Right renal cortex interstitium (tissue), 3 donors: ENCODE data around the gene FKBP3. TPM values are rescaled to one million over a fixed set of nuclear protein-coding genes. Genes with fewer than 3 reads are reported as not detected.
"Not testable (repeated sequence)": the region's sequence is repeated elsewhere in the genome, so short reads cannot be mapped to it uniquely, and the experiment has no call there.

Experiments
- DNase-seq, 3 donors: peaks; one replicate each; pipeline ENCODE4 v3.0.0-alpha.2; 2013; ENCODE audit warnings: low read depth in 3 of 3, low spot score in 2 of 3
- polyA plus RNA-seq, 3 donors: library from polyadenylated mRNA; unstranded; fragments of 120-200 nt; gene quantifications; one replicate each; pipeline ENCODE4 v1.2.1, GENCODE V29; 2013; ENCODE audit not compliant: insufficient read length in 3 of 3

The FKBP3 gene
- polyA plus RNA-seq, 3 donors = 130 to 143 (median 134) TPM

DNA sequence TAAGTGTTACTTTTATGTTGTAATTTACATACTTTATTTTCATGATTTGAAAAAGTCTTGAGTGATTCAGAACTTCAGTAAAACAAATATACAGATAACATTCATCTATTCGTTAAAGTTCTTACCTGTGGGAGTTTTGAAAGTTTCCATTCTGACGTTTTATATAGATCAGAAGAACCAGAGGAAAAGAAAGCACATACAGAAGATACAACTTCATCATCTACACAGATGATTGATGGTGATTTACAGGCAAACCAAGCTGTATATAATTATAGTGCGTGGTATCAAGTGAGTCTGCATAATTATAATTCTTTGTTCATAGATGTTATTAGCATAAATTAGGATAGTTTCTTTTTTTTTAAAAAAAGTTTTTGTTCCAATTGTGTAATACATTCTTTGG lies 20.0 kb downstream of the FKBP3 start:
- DNase-seq = no peak

GRCh38 chr14:45112896-45113781 lies 21.1 kb downstream of the FKBP3 start:
- no peak for DNase-seq

GRCh38 chr14:45104561-45104960 lies 29.7 kb downstream of the FKBP3 start:
- DNase-seq = no peak

GRCh38 chr14:45103806-45104205 lies 30.5 kb downstream of the FKBP3 start:
- no peak for DNase-seq

GRCh38 chr14:45096218-45096617 lies 38.1 kb downstream of the FKBP3 start:
- DNase-seq = no peak

DNA sequence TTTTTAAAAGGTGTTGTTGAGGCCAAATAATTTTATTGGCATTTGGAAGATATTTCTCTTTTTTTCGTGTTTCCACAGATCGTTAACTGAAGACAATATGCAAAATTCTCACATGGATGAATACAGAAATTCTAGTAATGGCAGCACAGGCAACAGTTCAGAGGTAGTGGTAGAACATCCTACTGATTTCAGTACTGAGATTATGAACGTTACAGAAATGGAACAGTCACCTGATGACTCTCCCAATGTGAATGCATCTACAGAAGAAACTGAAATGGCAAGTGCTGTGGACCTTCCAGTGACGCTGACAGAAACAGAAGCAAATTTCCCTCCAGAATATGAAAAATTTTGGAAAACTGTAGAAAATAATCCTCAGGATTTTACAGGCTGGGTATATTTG lies 39.1 kb downstream of the FKBP3 start:
- no peak for DNase-seq

GRCh38 chr14:45094275-45094674 lies 40.0 kb downstream of the FKBP3 start:
- no peak for DNase-seq

DNA sequence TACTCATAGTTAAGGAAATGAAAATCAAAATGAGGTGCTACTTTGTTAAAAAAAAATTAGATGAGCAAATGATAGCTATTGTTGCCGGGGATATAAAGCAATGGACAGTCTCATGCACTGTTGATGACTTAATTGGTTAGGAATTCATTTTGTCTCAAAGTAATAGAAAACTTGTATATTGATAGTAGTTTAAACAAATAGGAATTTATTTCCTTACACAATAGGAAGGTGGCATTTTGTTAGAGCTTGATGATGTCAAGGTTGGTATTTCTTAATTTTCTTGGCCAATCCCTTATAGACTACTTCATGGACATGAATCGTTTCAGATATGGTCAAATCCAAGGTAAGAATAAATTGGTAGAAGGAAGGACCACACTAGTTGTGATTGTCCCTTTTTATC lies 42.6 kb downstream of the FKBP3 start:
- no peak for DNase-seq

DNA sequence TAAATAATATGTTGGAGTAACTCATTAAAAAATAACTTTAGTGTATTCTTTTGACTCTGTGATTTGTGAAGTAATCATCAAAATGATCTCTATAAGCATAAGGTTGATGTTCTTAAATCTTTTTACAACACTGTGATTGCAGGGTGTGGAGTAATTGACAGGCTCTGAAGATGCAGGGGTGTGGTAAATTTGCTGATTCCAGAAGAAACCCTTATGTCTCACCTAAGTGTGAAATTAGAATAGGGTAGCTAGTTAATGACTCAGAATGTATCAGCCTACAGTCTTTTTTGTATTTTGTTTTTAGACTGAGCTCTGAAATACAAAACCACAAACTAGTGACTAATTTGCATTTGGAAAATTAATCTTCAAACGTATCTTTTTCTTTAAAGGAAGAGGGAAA lies 44.5 kb downstream of the FKBP3 start:
- no peak for DNase-seq

DNA sequence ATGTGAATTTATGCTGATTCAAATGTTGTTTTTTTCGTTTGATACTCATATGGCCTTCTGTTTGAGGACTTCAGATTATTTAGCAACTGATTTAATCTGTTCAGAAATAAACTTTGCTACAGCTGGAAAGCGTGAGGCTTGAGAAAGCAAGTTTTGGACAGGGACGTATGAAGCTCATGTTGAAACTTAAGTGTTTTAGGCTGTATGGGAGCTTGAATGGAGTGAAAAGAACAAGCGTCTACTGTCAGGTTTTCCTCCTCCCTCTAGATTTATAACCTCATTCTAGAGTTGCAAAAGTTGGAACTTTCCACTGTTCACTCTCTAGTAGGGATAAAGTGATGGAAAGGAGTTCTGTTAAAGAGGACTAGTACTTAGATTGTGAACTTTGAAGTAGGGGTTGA lies 49.3 kb downstream of the FKBP3 start:
- DNase-seq = peak in 2 of 3 donors; percentile 5 to 16

DNA sequence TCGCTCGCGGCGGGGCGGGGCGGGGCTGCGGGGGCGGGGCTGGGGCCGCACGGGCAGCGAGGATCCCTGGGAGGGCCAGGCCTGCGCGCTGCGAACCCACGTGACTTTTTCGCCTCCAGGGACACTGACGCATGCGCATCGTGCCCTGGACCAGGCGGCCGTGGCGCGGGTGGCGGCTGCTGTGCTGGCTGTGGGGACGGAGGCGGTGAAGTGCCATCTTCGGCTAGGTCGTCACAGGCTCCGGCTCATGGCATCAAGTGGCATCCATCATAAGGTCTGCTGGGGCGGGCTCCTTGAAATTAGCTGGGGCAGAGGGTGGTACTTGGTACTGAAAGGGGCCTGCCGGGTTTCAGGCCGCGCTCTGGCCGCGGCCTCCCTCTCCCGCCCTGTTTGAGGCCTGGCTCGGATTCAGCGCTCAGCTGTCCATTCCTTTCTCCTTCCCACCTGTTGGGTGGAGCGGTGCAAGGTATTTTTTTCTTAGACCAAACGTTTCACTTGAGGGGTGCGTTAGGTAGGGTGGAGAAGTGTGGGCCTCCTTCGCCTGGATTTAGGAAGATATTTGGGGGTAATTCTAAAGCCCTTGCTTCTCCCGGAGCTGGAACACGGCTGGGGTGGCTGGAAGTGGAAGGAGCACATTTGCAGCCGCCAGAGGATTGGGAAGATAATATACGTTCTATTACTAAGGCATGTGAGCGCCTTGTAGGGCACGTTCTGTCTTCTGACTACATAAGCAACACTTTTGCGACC lies 50.1 kb downstream of the FKBP3 start, which contains the start of gene PRPF39:
Gene PRPF39 (plus strand): TSS at position 141 of the 747 bp plus-strand sequence. CDS start 11,124 bp downstream, outside the sequence.
- DNase-seq = peak; percentile 80 to 87 (median 87)

DNA sequence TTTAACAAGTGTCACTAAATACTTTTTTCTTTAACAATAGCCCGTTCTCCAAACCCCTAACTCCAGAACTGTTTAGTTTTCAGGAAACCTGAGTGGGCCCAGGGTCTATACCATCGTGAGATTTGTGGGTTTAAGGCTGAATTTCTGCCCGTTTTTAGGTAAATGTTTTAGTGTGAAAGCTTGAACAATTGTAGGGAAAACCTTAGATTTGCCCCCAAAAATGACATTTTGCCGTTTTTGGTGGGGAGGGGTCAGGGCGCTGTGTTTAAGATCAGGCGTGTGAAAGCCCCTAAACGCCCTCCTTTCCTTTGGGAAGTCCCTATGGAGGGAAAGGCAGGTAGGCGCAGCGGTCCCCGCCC lies 50.7 kb downstream of the FKBP3 start:
- DNase-seq = peak in 1 of 3 donors; percentile 12

DNA sequence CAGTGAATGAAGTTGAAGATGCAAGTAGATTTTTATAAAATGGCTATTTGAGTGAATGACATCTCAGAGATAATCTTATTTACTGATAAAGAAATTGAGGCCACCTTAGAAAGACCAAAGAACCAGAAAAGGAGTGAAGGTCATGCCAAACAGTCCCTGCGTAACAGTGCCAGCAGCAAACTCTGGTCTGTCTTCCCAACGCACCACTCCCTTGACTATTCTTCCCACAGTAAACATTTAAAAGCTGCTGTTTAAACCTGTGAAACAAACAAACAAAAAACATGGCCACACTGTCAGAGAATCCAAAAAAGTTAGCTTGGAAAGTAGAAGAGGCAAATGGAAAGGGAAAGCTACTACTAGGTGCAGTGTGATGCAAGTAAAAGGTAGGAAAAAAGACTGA lies 51.9 kb downstream of the FKBP3 start:
- DNase-seq = no peak

DNA sequence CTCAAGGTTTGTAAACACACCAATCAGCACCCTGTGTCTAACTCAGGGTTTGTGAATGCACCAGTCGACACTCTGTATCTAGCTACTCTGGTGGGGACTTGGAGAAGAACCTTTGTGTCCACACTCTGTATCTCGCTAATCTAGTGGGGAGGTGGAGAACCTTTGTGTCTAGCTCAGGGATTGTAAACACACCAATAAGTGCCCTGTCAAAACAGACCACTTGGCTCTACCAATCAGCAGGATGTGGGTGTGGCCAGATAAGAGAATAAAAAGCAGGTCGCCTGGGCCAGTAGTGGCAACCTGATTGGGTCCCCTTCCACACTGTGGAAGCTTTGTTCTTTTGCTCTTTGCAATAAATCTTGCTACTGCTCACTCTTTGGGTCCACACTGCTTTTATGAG lies 53.2 kb downstream of the FKBP3 start:
- not testable (repeated sequence) for DNase-seq

DNA sequence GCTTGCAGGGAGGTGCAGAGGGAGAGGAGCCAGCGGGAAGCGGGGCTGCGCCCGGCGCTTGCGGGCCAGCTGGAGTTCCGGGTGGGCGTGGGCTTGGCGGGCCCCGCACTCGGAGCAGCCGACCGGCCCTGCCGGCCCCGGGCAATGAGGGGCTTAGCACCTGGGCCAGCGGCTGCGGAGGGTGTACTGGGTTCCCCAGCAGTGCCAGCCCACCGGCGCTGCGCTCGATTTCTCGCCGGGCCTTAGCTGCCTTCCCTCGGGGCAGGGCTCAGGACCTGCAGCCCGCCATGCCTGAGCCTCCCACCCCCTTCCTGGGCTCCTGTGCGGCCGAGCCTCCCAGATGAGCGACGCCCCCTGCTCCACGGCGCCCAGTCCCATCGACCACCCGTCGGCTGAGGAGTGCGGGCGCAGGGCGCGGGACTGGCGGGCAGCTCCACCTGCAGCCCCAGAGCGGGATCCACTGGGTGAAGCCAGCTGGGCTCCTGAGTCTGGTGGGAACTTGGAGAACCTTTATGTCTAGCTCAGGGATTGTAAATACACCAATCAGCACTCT lies 53.8 kb downstream of the FKBP3 start:
- DNase-seq = not testable (repeated sequence)

DNA sequence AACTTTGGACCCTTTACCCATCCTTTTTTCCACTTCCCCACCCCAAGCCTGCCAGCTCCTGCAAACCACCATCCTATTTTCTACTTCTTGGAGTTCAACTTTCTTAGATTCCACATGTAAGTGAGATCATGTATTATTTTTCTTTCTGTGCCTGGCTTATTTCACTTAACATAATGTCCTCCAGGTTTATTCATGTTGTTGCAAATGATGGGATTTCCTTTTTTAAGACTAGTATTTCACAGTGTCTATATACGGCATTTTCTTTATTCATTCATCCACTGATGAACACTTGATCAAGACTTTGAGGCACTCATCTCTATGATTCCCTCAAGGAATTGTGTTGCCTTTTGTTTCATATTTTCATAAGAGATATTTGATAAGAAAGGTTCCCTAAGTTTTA lies 56.0 kb downstream of the FKBP3 start:
- no peak for DNase-seq

DNA sequence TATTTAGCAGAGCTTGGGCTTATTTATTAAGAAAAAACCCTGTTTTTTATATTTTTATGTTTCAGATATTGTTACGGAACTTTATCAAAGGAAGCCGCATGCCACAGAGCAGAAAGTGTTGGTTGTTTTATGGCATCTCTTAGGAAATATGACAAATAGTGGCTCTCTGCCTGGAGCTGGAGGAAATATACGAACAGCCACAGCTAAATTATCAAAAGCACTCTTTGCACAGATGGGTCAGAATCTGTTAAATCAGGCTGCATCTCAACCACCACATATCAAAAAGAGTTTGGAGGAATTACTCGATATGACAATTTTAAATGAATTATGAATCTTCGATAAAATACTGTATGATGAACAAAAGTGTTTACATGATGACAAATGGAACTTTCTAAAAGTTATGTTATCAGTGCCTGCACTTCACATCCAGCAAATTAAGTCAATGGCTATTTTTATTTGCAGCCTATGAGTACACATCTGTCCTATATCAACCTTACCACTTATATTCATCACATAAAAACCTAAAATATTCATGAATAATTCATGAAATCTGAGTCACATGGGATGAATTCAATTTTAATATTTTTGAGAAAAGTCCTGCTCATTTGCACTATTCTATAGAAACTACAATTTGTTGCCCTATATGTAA lies 60.9 kb downstream of the FKBP3 start:
- no peak for DNase-seq

DNA sequence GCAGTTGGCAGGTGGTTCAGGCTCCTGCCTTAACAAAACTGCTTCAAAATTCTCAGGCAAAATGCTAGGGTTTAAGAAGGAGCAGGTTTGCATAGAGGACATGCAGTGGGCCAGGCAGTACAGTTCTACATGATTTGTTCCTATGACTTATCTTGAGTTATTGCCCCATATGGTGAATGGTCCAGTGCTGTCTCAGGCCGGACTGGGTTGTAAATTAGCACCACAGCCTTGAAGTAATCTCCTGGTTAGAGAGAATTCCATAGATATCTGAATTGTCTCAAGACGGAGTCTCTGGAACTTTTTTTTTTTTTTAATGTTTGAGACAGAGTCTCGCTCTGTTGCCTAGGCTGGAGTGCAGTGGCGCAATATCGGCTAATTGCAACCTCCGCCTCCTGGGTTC lies 62.2 kb downstream of the FKBP3 start:
- DNase-seq = no peak

GRCh38 chr14:45070215-45070614 lies 64.1 kb downstream of the FKBP3 start:
- DNase-seq = no peak

DNA sequence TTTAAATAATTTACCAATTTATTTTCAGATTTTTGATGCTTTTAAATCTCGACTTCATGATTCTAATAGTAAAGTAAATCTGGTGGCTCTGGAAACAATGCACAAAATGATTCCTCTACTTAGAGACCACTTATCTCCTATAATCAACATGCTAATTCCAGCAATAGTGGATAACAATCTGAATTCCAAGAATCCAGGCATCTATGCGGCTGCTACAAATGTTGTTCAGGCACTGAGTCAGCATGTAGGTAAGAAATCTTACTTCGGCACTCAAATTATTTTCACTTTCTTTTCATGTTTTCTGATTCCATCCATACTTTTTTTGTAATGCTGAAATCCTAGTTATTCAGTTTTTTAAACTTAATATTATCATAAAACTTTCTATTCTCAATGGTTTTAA lies 65.9 kb downstream of the FKBP3 start:
- DNase-seq = no peak

GRCh38 chr14:45066667-45067066 lies 67.6 kb downstream of the FKBP3 start:
- DNase-seq = no peak
